Left ventricle myocardium superior (tissue), 1 donor: ENCODE measurements around the gene WDR47. TPM values are rescaled to one million over a fixed set of nuclear protein-coding genes. Genes with fewer than 3 reads are reported as not detected.

Experiments used
- ATAC-seq: fragments of 200-7000 bp; cut with Tn5 transposase; one replicate; pipeline ENCODE4 v1.9.1; 2020; ENCODE audit warnings: mild to moderate bottlenecking, moderate library complexity
- DNase-seq: peaks from one replicate; pipeline ENCODE4 v3.0.0-alpha.2; 2020
- intact Hi-C: fragments of 100-400 bp; cut with micrococcal nuclease; formaldehyde crosslinking; loops from one replicate; pipeline ENCODE4 v1.11.0; 2022
- long read RNA-seq: library from polyadenylated mRNA; unstranded; transcript quantifications from one replicate; pipeline ENCODE4 v2.0.0, GENCODE V29; 2021
- total RNA-seq: library from RNA; stranded (reverse); fragmentation: NEBNext Ultra II Directional; extraction: Animal tissue kit (Norgen Biotek cat#: 25700); gene quantifications from one replicate; pipeline ENCODE4 v1.2.1, GENCODE V29; 2021
- donor health status: DM: no; HTN: yes; CAD: no; lungs with severe emphysema.

The WDR47 gene
- total RNA-seq = 16.6 TPM
- long read RNA-seq, full-length matches to known transcripts = 4 of 8 reads
- long read RNA-seq, partial matches to known transcripts = 3 of 8 reads
- long read RNA-seq, other reads (novel, unspliced or antisense) = 1 of 8 reads

- peak; percentile 98 for DNase-seq
- intact Hi-C loops = no loop called here
- ATAC-seq = peak; percentile 99
Measured at GRCh38 chr1:109041621-109042468, at the start of gene WDR47. TSS of gene WDR47 (minus strand) at chr1:109042102. CDS start at chr1:109023512, 18,590 bp downstream.

DNA sequence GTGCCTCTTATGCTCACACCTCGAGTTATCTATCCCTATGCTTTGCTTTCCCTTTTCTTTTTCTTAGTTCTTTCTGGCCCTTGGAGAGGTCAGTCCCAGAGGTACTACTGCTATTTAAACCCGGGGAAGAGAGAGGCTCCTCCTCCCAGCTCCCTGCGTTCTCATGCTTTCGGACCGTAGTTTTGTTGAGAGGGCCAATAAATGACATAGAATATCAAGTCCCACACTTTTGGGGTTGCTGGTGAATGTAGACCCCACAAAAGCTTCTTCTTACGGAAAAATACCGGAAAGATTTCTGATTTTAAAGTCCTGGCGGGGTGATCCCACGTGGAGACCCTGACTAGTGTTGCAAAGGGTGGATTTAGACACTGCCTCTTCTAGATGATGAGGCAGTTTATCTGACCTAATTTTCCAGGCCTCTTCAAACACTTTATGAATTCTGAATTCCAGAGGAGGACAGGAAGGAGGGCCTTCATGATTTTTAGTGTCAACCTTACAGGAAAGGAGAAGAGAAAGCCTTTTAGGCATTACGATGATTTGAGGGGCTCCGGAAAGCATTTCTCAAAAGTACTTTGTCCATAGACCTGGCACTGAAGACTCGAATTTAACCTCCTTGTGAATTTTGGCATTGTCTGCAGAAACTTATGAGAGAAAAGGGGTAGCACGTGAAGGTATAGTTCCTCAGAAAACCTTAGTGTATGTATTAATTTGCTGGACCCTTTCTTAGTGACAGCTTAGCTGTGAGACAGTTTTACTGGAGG is 49.4 kb upstream of the WDR47 start:
- DNase-seq (no peak), ATAC-seq (peak; percentile 58)
- intact Hi-C loops = no loop called here

DNA sequence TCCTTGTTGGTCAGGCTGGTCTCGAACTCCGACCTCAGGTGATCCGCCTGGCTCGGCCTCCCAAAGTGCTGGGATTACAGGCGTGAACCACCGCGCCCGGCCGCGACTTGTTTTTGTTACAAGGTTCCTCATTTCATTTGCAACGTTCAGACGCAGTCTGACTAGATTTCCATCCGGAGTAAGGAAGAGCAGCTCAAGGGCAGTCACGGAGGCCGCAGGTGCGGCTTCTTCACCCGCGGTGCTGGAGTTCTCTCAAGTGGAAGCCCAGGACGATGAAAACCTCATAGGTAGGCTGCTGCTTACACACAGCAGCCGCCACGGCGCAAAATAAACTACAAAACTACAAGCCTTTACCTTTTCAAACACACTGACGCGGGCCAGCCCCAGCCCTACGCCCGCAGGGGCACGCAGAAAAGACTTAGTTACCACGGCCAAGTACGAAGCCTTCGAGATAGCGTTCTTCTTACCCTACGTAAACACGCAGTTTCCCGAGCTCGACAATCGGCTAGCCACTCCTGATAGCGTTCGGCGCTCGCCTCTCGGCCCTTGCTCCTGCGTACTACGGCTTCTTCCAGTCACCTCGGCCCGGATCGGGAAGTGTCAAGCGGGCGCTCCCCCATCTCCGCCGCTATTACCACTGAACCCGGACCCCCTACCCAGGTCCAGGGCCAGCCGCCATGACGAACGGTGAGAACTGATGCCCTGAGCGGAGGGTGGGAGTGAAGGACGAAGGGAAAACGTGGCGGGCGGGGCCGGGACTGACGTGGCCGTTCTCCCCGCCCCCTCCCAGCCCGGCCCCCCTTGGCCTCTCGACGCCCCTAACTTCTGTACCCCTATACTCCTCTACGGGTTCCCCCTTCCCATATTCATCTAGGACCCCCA is 48.5 kb upstream of the WDR47 start, which contains the start of gene TMEM167B:
Gene TMEM167B (plus strand): TSS at position 569 of the 882 bp plus-strand sequence. CDS start 109 bp downstream, at position 678.
- peak; percentile 93 for DNase-seq
- intact Hi-C loops = no loop called here
- peak; percentile 96 for ATAC-seq

GRCh38 chr1:109089242-109090015 is 47.5 kb upstream of the WDR47 start:
- DNase-seq = peak; percentile 71
- intact Hi-C loops = no loop called here
- ATAC-seq = peak; percentile 36

DNA sequence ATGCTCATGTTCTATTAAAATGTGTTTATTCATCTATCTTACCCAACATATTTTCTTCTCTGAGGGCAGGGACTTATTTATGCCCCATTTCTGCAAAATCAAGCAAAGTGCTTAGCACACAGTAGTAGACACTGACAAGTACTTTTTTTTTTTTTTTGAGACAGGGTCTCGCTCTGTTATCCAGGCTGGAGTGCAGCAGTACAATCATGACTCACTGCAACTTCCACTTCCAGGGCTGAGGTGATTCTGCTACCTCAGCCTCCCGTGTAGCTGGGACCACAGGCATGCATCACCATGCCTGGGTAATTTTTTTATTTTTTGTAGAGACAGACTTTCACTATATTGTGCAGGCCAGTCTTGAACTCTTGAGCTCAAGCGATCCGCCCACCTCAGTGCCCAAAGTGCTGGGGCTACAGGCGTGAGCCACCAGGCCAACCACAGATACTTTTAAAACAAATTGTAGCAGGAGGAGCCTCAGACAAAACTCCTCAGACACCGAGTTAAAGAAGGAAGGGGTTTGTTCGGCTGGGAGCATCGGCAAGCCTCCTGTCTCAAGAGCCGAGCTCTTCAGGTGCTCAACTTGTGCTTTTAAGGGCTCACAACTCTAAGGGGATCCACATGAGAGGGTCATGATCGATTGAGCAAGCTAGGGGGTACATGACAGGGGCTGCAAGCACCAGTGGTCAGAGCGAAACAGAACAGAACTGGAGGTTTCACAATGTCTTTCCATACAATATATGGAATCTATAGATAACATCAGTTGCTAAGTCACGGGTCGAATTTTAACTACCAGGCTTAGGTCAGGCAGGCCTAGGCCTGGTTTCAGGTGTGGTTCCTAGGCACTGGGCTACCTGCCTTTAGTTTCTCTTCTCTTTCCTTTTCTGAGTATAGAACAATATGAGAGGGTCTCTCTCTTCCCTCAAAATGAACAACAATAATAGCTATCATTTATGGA is 42.9 kb upstream of the WDR47 start:
- ATAC-seq = no peak
- intact Hi-C loops = no loop called here
- no peak for DNase-seq

GRCh38 chr1:109083923-109084322 is 42.0 kb upstream of the WDR47 start:
- ATAC-seq (no peak), DNase-seq (no peak)
- intact Hi-C loops = no loop called here

DNA sequence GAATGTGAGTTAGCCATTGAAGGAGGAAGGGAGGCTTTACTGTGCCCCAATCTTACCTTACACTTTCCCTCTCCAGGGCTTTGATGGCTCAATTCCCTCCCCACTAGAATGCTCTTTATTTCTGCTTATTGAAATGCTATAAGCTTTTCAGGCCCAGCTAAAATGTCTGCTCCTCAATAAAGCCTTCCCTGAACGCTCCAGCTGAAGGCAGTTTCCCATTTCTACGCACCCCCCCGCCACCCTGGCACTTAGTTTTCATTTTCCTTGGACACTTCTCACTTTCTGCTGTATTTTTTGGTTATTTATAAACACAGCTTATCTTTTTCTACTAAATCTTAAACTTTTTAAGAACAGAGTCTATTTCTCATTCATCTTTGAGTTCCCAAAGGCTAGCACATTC is 41.6 kb upstream of the WDR47 start:
- DNase-seq (no peak), ATAC-seq (no peak)
- intact Hi-C loops = no loop called here

GRCh38 chr1:109080441-109081082 is 38.7 kb upstream of the WDR47 start:
- intact Hi-C loops = no loop called here
- DNase-seq (no peak), ATAC-seq (no peak)

GRCh38 chr1:109079240-109079622 is 37.3 kb upstream of the WDR47 start:
- ATAC-seq (no peak), DNase-seq (no peak)
- intact Hi-C loops = no loop called here

DNA sequence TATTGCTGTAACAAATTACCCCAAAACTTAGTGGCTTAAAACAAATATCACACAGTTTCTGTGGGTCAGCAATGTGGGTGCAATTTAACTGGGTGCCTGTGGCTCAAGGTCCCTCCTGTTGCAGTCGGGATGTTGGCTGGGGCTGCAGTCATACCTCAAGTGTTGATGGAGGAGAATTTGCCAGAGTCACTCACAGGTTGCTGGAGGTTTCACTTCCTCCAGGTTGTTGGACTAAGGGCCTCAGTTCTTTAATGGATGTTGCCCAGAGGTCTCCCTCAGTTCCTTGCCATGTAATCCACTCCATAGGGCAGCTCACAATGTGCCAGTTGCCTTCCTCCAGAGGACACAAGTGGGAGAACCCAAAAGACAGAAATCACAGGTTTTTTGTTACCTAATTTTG is 36.4 kb upstream of the WDR47 start:
- intact Hi-C loops = no loop called here
- ATAC-seq = no peak
- no peak for DNase-seq

GRCh38 chr1:109075531-109076490 is 33.9 kb upstream of the WDR47 start, which contains the start of gene TAF13:
TSS of gene TAF13 (minus strand) at chr1:109076003. CDS start at chr1:109075947, 56 bp downstream.
- peak; percentile 97 for DNase-seq
- intact Hi-C loops = no loop called here
- peak; percentile 100 for ATAC-seq

DNA sequence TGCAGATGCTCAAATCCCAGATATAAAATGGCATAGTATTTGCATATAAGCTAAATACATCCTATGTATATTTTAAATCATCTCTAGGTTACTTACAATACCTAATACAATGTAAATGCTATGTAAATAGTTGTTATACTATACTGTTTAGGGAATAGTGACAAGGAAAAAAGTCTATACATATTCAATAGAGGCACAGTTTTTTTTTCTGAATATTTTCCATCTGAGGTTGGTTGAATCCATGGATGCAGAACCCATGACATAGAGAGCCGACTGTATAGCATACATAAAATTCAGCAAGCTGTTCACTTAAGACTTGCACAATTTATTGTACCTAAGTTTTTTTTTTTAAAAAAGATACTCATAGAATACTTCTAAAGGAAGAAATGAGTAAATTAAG is 27.4 kb upstream of the WDR47 start:
- DNase-seq = no peak
- intact Hi-C loops = no loop called here
- no peak for ATAC-seq

DNA sequence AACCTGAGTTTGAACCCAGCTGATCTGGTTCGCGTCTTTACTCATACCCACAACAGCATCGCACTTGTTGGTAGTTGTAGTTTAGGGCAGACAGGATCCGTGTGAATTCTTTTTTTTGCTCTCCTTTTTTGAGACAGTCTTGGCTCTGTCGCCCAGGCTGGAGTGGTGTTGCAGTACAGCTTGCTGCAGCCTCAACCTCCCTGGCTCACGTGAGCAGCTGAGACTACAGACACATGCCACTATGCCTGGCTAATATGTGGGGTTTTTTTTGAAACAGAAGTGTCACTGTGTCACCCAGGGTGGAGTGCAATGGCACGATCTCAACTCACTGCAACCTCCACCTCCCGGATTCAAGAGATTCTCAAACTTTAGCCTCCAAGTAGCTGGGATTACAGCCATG is 26.0 kb upstream of the WDR47 start:
- ATAC-seq = peak; percentile 29
- no peak for DNase-seq
- intact Hi-C loops = no loop called here

GRCh38 chr1:109065137-109065536 is 23.2 kb upstream of the WDR47 start:
- no peak for ATAC-seq

GRCh38 chr1:109061183-109061582 is 19.3 kb upstream of the WDR47 start:
- ATAC-seq = peak; percentile 65
- intact Hi-C loops = no loop called here

More at GRCh38 chr1:109065137-109065536, 23.2 kb upstream of the WDR47 start:
- no peak for DNase-seq
- intact Hi-C loops = no loop called here

GRCh38 chr1:109060707-109061106 is 18.8 kb upstream of the WDR47 start:
- DNase-seq (no peak), ATAC-seq (no peak)
- intact Hi-C loops = no loop called here

More at GRCh38 chr1:109061183-109061582, 19.3 kb upstream of the WDR47 start:
- no peak for DNase-seq
